WTC11 (cell line): ENCODE measurements around the gene DNAH17.

ENCODE experiments used
- ETV6 ChIP-seq: sonication (generic); formaldehyde crosslinking; IDR thresholded peaks from 2 replicates; pipeline ENCODE4 v1.8.1; 2022; ENCODE audit warnings: mild to moderate bottlenecking, missing genetic modification reagents
- JUN ChIP-seq: sonication (generic); formaldehyde crosslinking; IDR thresholded peaks from 2 replicates; pipeline ENCODE4 v1.8.0; 2023; ENCODE audit warnings: mild to moderate bottlenecking, missing genetic modification reagents
- NR3C1 ChIP-seq: sonication (generic); formaldehyde crosslinking; conservative IDR thresholded peaks from 2 replicates; pipeline ENCODE4 v1.8.1; 2023; ENCODE audit warnings: low read depth, mild to moderate bottlenecking, missing genetic modification reagents
- TP53 ChIP-seq: sonication (generic); formaldehyde crosslinking; IDR thresholded peaks from 2 replicates; pipeline ENCODE4 v1.8.1; 2023; ENCODE audit warnings: mild to moderate bottlenecking, missing genetic modification reagents
- ZNF263 ChIP-seq: sonication (generic); formaldehyde crosslinking; IDR thresholded peaks from 2 replicates; pipeline ENCODE4 v1.8.1; 2022; ENCODE audit warnings: low read depth, mild to moderate bottlenecking, moderate library complexity, missing genetic modification reagents
- TF ChIP-seq, protein P1 (sequence below): fragments of 200-600 bp; IDR thresholded peaks from 2 replicates; pipeline ENCODE4 v1.8.0; 2022; ENCODE audit warnings: antibody characterized with exemption
- TF ChIP-seq, protein P2 (sequence below): sonication (generic); formaldehyde crosslinking; conservative IDR thresholded peaks from 2 replicates; pipeline ENCODE4 v1.8.1; 2023; ENCODE audit warnings: mild to moderate bottlenecking, low read depth, missing genetic modification reagents, moderate library complexity
- TF ChIP-seq, protein P3 (sequence below): sonication (generic); formaldehyde crosslinking; IDR thresholded peaks from 2 replicates; pipeline ENCODE4 v1.8.1; 2022; ENCODE audit warnings: low read depth, mild to moderate bottlenecking, moderate library complexity, missing genetic modification reagents, borderline replicate concordance

DNA sequence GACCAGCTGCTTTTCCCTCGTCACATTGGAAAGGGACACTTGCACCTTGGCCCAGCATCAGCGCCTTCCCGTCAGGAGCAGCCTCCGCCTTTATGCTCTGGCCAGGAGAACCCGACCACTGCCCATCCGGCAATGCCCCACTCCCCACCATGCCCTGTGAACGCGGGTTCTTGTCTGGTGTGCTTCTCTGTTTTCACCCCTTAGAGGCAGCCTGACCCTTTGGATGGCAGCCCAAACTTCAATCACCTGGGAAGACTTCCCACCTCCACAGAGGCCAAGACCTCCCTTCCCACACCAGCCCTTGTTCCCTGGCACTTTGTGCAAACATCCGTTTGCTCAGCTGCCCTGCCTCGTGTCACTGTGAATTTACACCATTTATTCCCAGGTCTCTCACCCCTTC is 87.0 kb downstream of the DNAH17 start:
- TF ChIP-seq ZNF263 (CRISPR knock-in tag) (no peak), NR3C1 (CRISPR knock-in tag) (no peak), JUN (CRISPR knock-in tag) (no peak), ETV6 (no peak), TP53 (CRISPR knock-in tag) (no peak)
- TF ChIP-seq, protein P1, sequence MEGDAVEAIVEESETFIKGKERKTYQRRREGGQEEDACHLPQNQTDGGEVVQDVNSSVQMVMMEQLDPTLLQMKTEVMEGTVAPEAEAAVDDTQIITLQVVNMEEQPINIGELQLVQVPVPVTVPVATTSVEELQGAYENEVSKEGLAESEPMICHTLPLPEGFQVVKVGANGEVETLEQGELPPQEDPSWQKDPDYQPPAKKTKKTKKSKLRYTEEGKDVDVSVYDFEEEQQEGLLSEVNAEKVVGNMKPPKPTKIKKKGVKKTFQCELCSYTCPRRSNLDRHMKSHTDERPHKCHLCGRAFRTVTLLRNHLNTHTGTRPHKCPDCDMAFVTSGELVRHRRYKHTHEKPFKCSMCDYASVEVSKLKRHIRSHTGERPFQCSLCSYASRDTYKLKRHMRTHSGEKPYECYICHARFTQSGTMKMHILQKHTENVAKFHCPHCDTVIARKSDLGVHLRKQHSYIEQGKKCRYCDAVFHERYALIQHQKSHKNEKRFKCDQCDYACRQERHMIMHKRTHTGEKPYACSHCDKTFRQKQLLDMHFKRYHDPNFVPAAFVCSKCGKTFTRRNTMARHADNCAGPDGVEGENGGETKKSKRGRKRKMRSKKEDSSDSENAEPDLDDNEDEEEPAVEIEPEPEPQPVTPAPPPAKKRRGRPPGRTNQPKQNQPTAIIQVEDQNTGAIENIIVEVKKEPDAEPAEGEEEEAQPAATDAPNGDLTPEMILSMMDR: no peak
- TF ChIP-seq, protein P2, sequence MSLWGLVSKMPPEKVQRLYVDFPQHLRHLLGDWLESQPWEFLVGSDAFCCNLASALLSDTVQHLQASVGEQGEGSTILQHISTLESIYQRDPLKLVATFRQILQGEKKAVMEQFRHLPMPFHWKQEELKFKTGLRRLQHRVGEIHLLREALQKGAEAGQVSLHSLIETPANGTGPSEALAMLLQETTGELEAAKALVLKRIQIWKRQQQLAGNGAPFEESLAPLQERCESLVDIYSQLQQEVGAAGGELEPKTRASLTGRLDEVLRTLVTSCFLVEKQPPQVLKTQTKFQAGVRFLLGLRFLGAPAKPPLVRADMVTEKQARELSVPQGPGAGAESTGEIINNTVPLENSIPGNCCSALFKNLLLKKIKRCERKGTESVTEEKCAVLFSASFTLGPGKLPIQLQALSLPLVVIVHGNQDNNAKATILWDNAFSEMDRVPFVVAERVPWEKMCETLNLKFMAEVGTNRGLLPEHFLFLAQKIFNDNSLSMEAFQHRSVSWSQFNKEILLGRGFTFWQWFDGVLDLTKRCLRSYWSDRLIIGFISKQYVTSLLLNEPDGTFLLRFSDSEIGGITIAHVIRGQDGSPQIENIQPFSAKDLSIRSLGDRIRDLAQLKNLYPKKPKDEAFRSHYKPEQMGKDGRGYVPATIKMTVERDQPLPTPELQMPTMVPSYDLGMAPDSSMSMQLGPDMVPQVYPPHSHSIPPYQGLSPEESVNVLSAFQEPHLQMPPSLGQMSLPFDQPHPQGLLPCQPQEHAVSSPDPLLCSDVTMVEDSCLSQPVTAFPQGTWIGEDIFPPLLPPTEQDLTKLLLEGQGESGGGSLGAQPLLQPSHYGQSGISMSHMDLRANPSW (CRISPR knock-in tag): no peak
- TF ChIP-seq, protein P3, sequence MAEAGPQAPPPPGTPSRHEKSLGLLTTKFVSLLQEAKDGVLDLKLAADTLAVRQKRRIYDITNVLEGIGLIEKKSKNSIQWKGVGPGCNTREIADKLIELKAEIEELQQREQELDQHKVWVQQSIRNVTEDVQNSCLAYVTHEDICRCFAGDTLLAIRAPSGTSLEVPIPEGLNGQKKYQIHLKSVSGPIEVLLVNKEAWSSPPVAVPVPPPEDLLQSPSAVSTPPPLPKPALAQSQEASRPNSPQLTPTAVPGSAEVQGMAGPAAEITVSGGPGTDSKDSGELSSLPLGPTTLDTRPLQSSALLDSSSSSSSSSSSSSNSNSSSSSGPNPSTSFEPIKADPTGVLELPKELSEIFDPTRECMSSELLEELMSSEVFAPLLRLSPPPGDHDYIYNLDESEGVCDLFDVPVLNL (CRISPR knock-in tag): no peak
